GM12873 (cell line): ENCODE measurements around the gene HTR2B.

Source experiments
- TF ChIP-seq, protein P1 (sequence below): IDR thresholded peaks from 2 replicates; pipeline ENCODE4 v1.5.1; 2012; ENCODE audit warnings: low read depth, mild to moderate bottlenecking, moderate library complexity, low read length, control low read depth; ENCODE audit not compliant: insufficient read depth; ENCODE audit errors: missing control alignments

Gene HTR2B

DNA sequence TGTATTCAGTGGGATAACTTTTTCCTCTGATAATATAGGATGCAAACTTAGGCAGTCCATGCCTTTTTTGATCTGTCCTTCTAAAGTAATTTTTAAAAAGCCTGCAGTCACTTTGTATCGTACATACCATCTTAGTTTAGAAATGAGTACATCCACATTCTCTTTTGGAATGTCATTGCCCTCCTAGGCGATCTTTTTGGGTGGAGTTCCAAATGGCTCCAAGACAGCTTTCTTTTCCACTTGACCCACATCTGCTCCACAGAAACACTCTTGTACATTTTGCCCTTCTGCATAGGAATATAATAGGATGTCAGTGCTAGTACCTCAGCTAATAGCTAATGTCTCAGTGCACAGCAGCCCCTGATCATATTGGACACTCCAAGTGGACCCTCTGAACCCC, 21.8 kb upstream of the HTR2B start:
- TF ChIP-seq, protein P1, sequence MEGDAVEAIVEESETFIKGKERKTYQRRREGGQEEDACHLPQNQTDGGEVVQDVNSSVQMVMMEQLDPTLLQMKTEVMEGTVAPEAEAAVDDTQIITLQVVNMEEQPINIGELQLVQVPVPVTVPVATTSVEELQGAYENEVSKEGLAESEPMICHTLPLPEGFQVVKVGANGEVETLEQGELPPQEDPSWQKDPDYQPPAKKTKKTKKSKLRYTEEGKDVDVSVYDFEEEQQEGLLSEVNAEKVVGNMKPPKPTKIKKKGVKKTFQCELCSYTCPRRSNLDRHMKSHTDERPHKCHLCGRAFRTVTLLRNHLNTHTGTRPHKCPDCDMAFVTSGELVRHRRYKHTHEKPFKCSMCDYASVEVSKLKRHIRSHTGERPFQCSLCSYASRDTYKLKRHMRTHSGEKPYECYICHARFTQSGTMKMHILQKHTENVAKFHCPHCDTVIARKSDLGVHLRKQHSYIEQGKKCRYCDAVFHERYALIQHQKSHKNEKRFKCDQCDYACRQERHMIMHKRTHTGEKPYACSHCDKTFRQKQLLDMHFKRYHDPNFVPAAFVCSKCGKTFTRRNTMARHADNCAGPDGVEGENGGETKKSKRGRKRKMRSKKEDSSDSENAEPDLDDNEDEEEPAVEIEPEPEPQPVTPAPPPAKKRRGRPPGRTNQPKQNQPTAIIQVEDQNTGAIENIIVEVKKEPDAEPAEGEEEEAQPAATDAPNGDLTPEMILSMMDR: no peak

DNA sequence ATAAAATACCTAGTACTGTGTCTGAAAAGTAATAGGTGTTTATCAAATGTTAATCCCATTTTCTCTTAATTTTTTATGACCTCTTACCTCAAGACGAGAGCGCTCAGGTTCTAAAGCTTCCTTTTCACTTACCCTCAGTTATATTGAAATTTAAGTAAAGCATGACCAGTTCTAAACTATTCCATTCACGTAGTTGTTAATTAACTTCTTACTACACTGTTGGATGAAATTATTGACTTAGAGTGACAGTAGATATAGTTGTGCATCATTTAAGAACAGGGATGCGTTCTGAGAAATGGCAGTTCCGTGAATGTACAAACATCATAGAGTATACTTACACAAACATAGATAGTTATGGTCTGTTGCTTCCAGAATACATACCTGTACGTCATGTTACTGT, 20.1 kb upstream of the HTR2B start:
- TF ChIP-seq, protein P1: no peak

DNA sequence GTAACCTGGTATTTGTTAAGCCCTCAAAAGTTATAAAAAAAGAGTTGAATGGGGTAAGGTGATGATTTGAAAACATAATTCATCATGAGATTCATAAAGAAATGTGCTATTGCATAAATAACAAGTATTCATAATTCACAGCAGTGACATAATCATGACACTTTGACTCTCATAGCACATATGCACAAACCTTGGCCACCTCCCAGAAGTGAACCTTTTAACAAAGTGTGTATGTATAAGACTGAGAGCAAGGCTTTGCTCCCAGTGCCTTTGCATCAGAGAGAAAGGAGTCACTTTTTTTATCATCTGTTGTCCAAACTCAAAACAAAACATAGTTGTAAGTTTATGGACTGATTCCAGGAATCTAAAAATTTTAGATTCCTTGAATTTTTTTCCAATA, 15.0 kb upstream of the HTR2B start:
- TF ChIP-seq, protein P1: no peak

DNA sequence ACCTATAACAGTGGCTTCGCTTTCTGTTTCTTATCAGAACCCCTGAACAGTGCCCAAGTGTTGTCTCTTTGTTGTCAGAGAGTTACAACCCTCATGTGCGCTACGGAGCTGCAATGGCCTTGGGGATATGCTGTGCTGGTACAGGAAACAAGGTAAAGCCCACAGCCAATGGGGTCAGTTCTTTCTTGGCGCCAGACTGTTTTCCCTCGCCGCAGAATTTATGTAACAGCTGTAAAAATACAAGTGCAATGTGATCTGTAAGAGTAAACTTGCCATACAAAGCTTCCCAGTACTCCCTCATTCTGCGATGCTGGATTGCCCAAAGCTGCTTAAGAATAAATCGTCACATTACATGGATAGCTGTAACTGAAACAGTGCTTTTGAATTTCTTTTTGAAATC, 13.9 kb upstream of the HTR2B start:
- TF ChIP-seq, protein P1: no peak

DNA sequence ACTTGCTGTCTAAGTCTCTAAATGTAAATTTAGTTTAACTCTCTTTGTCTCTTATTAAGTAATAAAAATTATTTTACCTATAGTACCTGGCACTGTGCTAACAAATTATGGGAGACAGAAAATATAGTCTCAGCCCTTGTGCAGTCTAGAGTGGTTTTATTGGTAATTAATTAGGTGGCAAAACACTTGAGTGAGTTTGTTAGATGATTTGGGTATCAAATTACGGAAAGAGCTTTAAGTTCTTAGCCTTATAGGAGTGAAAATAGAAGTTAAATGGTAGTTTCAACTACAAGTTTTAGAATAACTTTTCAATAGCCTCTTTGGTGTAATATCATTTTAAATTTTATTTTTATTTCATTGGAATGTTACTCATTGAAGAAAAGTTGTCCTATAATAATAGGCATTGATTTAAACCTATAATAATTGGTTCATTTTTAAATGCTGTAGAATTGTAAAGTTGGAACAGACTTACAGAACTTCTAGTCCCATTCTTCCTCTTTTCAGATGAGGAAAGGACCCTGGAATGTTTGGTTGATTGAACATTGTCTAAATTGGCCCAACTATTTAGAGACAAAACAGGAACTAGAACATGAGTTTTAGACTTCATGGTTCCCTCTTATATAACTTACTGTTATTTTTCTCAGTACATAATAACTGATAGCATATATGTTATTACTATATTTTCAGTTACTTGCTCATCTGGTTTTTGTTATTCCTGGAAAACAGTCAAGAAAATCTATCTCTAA, 10.2 kb upstream of the HTR2B start:
- TF ChIP-seq, protein P1: no peak

DNA sequence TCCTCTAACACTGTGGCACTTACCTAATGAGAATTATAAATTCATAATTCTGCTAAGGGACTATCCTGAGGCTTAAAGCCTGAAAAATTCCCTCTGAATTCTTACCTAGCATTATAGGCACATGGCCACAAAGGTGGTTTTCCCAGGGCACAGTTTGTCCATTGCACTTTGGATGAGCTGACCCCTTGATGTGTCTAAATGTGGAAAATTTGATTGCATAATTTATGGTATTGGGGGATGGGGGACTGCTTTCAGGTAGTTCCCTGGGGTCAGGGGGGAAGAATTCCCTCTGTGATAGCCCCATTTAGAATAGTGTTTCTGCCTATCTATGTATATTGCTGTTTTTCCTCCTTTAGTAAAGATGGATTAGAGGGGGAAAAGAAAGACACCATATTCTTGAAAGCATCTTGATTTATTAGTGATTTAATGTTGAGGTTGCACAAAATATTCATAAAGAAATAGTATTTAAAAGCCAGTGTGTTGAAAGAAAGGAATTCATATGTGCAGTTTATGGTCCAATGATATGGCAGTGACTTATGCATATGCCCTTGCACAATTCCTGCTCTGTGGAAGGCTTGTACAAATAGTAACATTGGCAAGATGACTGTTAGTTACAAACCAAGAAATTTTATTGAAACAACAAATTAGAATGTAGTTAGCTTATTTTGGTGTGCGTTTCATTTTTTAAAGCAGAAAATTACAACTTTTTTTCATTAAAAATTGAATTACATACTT, 8.7 kb upstream of the HTR2B start:
- TF ChIP-seq, protein P1: no peak

DNA sequence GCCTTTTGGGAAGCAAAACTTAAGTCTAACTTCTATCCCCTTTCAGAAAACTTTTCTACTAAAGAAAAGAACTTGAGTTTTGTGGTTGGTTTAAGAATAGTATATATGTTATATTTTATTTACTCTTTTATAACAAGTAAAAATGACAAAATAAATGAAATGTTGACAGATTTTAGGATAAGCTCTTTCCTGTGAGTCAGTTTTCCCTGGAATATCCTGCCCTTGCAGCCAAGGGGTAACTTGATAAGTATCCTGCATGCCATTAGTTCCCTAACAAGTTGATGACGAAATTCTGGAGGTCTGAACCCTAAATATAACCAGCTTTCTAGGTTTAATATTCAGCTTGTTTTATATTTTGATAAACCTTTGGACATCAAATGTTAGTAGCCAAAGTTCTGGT, 7.3 kb upstream of the HTR2B start:
- TF ChIP-seq, protein P1: no peak
